GM13976 (cell line): Measurements from ENCODE around the gene RNF213.

Experiments
- DNase-seq: peaks from one replicate; pipeline ENCODE4 v3.0.0; 2012; ENCODE audit warnings: low spot score
- CTCF ChIP-seq: IDR thresholded peaks from 2 replicates; pipeline ENCODE4 v1.5.1; 2012; ENCODE audit warnings: borderline replicate concordance, mild to moderate bottlenecking; ENCODE audit not compliant: insufficient read depth; ENCODE audit errors: extremely low read depth, missing control alignments, control extremely low read depth
- in situ Hi-C: fragments of 300-500 bp; cut with MboI; formaldehyde crosslinking; loops from one replicate; pipeline ENCODE4 v1.12.0; 2022; ENCODE audit warnings: low sequenced_read_pairs, mixed read lengths, inconsistent platforms; ENCODE audit not compliant: unreplicated experiment

Gene RNF213

GRCh38 chr17:80371196-80371595, 110.5 kb downstream of the RNF213 start:
- in situ Hi-C loops: no loop called here
- no peak for TF ChIP-seq CTCF
- no peak for DNase-seq

GRCh38 chr17:80372456-80372855, 111.8 kb downstream of the RNF213 start:
- in situ Hi-C loops: no loop called here
- no peak for DNase-seq
- no peak for TF ChIP-seq CTCF

- TF ChIP-seq CTCF: no peak
- no peak for DNase-seq
- in situ Hi-C loops: no loop called here
These were observed 112.4 kb downstream of the RNF213 start for GRCh38 chr17:80372922-80373570.

- no peak for DNase-seq
- no peak for TF ChIP-seq CTCF
- in situ Hi-C loops: no loop called here
These were observed 113.5 kb downstream of the RNF213 start for GRCh38 chr17:80374039-80374731.

- no peak for TF ChIP-seq CTCF
- DNase-seq: no peak
- in situ Hi-C loops: no loop called here
These were observed 114.3 kb downstream of the RNF213 start for GRCh38 chr17:80374732-80375585.

- in situ Hi-C loops: no loop called here
- DNase-seq: no peak
- no peak for TF ChIP-seq CTCF
These were observed 115.9 kb downstream of the RNF213 start for GRCh38 chr17:80376531-80376930.
